Measurements from ENCODE around the gene CFD. TPM values are rescaled to one million over a fixed set of nuclear protein-coding genes. Genes with fewer than 3 reads are reported as not detected.
A peak's percentile ranks its signal among the peaks of the same experiment; 100 is the strongest.

The CFD gene
- polyA plus RNA-seq (0.37 to 1.6 TPM (median 0.47 TPM) in 3 replicates), polyA minus RNA-seq (0.43 to 0.45 TPM (median 0.43 TPM) in 3 replicates)
- not detected for polyA plus RNA-seq (2011; ENCODE audit: low read depth)
- polyA plus RNA-seq (2011; cell fraction: cytosol; rRNA removed): 0.49 and 2.3 TPM in 2 replicates
- 0.64 and 1.5 TPM in 2 replicates for polyA plus RNA-seq (2011; cell fraction: nucleus; rRNA removed)
- 0.49 and 2.2 TPM in 2 replicates for polyA plus RNA-seq (2012; ENCODE audit: low replicate concordance)
- polyA minus RNA-seq (2011; cell fraction: cytosol; rRNA and poly(A)+ RNA removed): 5.0 TPM
- 1.4 and 3.3 TPM in 2 replicates for polyA minus RNA-seq (2011; cell fraction: nucleus; rRNA and poly(A)+ RNA removed)

DNA sequence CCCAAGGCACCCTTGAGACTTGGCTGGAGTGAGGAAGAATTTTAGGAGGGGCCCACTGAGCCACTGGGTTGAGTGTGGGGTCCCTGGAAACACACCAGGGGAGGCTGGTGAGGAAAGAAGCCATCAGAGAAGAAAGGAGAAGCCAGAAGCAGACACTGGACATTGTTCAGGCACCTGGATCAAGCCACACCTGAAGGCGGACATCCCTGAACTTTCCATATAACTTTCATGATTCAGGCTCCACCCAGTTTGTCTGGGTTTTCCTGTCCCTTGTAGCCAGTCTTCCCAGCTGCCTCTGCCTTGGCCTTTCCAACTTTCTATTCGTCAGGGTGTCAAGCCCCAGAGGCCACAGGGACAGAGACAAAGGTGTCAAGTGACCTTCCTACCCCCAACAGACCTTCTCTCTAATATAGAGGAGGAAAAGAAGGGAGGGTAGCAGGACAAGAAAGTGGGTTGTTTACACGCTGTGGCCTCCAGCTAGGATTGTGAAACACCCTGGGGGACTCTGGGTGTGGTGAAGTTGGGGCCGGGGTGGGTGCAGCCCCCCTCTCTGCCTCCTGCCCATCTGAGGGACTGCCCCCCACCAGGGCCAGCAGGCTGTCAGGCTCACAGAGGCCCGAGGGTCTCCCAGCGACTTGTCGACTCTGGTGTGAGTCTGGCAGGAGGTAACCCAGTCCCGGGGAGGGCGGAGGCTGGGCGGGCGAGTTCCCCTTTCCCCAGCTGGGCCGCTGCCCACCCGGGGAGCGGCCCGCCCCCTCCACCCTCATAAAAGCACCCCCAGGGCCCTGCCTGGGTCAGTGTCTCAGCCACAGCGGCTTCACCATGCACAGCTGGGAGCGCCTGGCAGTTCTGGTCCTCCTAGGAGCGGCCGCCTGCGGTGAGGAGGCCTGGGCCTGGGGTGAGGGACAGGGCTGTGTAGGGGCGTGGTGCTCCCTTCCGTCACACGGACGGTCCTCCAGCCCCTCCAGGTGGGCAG lies at the start of gene CFD:
Gene CFD (plus strand): TSS at position 797 of the 976 bp plus-strand sequence. CDS start 26 bp downstream, at position 823.
- Histone ChIP-seq H3K9me1 (ENCODE audit: control insufficient read depth, extremely low read depth, insufficient read depth, low read length) (no peaks in the 10 kb centered on the region), H4K20me1 (ENCODE audit: control insufficient read depth, extremely low read depth, insufficient read depth, low read length) (no peaks in the 10 kb centered on the region), H3K27me3 (ENCODE audit: control insufficient read depth, extremely low read depth, insufficient read depth, low read length) (peaks cover 13% of the 10 kb centered on the region), H3K27ac (ENCODE audit: control insufficient read depth, insufficient read depth, low read length) (no peak within 1 kb of the TSS), H3K79me2 (ENCODE audit: control insufficient read depth, insufficient read depth, low read length) (no peaks in the 10 kb centered on the region), H3K9me3 (ENCODE audit: control insufficient read depth, low read depth, low read length) (no peaks in the 10 kb centered on the region), H3K36me3 (ENCODE audit: control insufficient read depth in 2 of 2, extremely low read depth in 1 of 2, insufficient read depth in 2 of 2, low read length in 2 of 2) (no peaks in the 10 kb centered on the region), H3K9ac (ENCODE audit: control insufficient read depth, extremely low read depth, insufficient read depth, low read length) (no peak within 1 kb of the TSS), H3K4me3 (ENCODE audit: control insufficient read depth in 2 of 3, extremely low read depth in 1 of 3, insufficient read depth in 2 of 3, low read depth in 1 of 3, low read length in 3 of 3) (peak within 1 kb of the TSS in 2 of 3 experiments; percentile 10 to 31), H3K4me1 (ENCODE audit: control insufficient read depth, extremely low read depth, insufficient read depth, low read length) (peaks cover 3% of the 10 kb centered on the region), H2AFZ (ENCODE audit: control insufficient read depth, low read length) (peak within 1 kb of the TSS; percentile 43), H3K4me2 (ENCODE audit: control insufficient read depth, extremely low read depth, insufficient read depth, low read depth, low read length) (peak within 1 kb of the TSS; percentile 51)
- DNase-seq (ENCODE audit: low read depth, low spot score) (no peak), FAIRE-seq (no peak)
- dilution Hi-C loops (cut with MboI; ENCODE audit: extremely low pct_ligation_motif_present, low sequenced_read_pairs): no loop called here
- TF ChIP-seq EZH2 (IDR thresholded peaks at IDR 0.05; ENCODE audit: low read length): no peak
- TF ChIP-seq, protein P1, sequence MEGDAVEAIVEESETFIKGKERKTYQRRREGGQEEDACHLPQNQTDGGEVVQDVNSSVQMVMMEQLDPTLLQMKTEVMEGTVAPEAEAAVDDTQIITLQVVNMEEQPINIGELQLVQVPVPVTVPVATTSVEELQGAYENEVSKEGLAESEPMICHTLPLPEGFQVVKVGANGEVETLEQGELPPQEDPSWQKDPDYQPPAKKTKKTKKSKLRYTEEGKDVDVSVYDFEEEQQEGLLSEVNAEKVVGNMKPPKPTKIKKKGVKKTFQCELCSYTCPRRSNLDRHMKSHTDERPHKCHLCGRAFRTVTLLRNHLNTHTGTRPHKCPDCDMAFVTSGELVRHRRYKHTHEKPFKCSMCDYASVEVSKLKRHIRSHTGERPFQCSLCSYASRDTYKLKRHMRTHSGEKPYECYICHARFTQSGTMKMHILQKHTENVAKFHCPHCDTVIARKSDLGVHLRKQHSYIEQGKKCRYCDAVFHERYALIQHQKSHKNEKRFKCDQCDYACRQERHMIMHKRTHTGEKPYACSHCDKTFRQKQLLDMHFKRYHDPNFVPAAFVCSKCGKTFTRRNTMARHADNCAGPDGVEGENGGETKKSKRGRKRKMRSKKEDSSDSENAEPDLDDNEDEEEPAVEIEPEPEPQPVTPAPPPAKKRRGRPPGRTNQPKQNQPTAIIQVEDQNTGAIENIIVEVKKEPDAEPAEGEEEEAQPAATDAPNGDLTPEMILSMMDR (optimal IDR thresholded peaks at IDR 0.05 in 1 of 3, IDR thresholded peaks at IDR 0.05 in 1 of 3, conservative IDR thresholded peaks at IDR 0.05 in 1 of 3; ENCODE audit: extremely low read depth in 1 of 3, insufficient read depth in 2 of 3, low read length in 3 of 3): no peak

GRCh38 chr19:810077-810855 lies 49.2 kb upstream of the CFD start:
- TF ChIP-seq EZH2 (IDR thresholded peaks at IDR 0.05; ENCODE audit: low read length): no peak
- Histone ChIP-seq H3K4me1 (ENCODE audit: control insufficient read depth, extremely low read depth, insufficient read depth, low read length) (no peaks in the 10 kb centered on the region), H3K27me3 (ENCODE audit: control insufficient read depth, extremely low read depth, insufficient read depth, low read length) (no peaks in the 10 kb centered on the region), H3K27ac (ENCODE audit: control insufficient read depth, insufficient read depth, low read length) (no peak overlapping the region), H3K4me2 (ENCODE audit: control insufficient read depth, extremely low read depth, insufficient read depth, low read depth, low read length) (no peak overlapping the region), H3K36me3 (ENCODE audit: control insufficient read depth in 2 of 2, extremely low read depth in 1 of 2, insufficient read depth in 2 of 2, low read length in 2 of 2) (peaks cover 20 to 43% of the 10 kb centered on the region in 2 experiments), H3K4me3 (ENCODE audit: control insufficient read depth in 2 of 3, extremely low read depth in 1 of 3, insufficient read depth in 2 of 3, low read depth in 1 of 3, low read length in 3 of 3) (no peak overlapping the region), H4K20me1 (ENCODE audit: control insufficient read depth, extremely low read depth, insufficient read depth, low read length) (peaks cover 39% of the 10 kb centered on the region), H2AFZ (ENCODE audit: control insufficient read depth, low read length) (no peak overlapping the region), H3K9me3 (ENCODE audit: control insufficient read depth, low read depth, low read length) (no peaks in the 10 kb centered on the region), H3K9ac (ENCODE audit: control insufficient read depth, extremely low read depth, insufficient read depth, low read length) (no peak overlapping the region), H3K9me1 (ENCODE audit: control insufficient read depth, extremely low read depth, insufficient read depth, low read length) (no peaks in the 10 kb centered on the region), H3K79me2 (ENCODE audit: control insufficient read depth, insufficient read depth, low read length) (peaks cover 38% of the 10 kb centered on the region)
- DNase-seq (ENCODE audit: low read depth, low spot score) (no peak), FAIRE-seq (no peak)
- dilution Hi-C loops (cut with MboI; ENCODE audit: extremely low pct_ligation_motif_present, low sequenced_read_pairs): no loop called here
